ENCODE data around the gene PUM2.
"Not testable (repeated sequence)": the region's sequence is repeated elsewhere in the genome, so short reads cannot be mapped to it uniquely, and the experiment has no call there.

PUM2 gene

GRCh38 chr2:20371323-20372025 lies 20.8 kb upstream of the PUM2 start:
- in situ Hi-C loops (cut with MboI; ENCODE audit: low sequenced_read_pairs): no loop called here

- in situ Hi-C loops (cut with MboI; ENCODE audit: low sequenced_read_pairs): no loop called here
Measured at GRCh38 chr2:20370191-20370590, 19.5 kb upstream of the PUM2 start.

GRCh38 chr2:20369366-20369765 lies 18.7 kb upstream of the PUM2 start:
- in situ Hi-C loops (cut with MboI; ENCODE audit: low sequenced_read_pairs): no loop called here

GRCh38 chr2:20368706-20369105 lies 18.1 kb upstream of the PUM2 start:
- in situ Hi-C loops (cut with MboI; ENCODE audit: low sequenced_read_pairs): no loop called here

DNA sequence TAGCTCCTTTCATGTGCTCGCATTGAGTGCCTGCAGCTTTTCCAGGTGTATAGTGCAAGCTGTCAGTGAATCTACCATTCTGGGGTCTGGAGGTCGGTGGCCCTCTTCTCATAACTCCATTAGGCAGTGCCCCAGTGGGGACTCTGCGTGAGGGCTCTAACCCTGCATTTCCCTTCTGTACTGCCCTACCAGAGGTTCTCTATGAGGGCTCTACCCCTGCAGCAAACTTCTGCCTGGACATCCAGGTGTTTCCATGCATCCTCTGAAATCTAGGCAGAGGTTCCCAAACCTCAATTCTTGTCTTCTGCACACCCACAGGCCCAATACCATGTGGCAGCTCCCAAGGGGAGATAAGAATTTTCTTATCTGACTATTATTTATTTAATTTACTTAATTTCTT lies 17.3 kb upstream of the PUM2 start:
- in situ Hi-C loops (cut with MboI; ENCODE audit: low sequenced_read_pairs): not testable (repeated sequence)

- in situ Hi-C loops (cut with MboI; ENCODE audit: low sequenced_read_pairs): no loop called here
Measured at GRCh38 chr2:20366672-20367116, 16.1 kb upstream of the PUM2 start.

DNA sequence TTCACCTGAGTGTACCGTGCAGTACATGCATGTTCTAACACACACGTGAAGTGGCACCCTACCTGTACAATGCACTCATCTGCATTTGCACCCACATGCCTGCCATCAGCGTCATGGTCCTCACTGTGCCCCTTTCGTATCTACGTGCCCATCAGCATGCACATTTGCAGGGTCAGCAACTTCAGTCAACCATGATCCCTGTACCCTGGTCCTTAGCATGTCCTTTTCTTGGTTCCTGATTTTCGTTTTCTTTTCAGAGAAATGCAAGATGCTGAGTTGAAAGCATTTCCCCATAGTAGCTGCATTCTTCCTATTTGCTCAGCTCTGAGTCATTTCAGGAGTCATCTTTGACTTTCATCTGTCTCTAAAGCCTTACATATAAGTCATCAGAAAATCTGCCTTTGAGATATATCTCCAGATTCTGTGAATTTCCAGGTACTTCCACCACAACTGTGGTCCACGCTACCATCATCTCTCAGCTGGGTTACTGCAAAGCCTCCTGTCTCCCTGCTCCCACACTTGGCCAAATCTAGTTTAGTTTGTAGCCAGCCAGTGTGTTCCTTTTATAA lies 14.7 kb upstream of the PUM2 start:
- in situ Hi-C loops (cut with MboI; ENCODE audit: low sequenced_read_pairs): no loop called here

DNA sequence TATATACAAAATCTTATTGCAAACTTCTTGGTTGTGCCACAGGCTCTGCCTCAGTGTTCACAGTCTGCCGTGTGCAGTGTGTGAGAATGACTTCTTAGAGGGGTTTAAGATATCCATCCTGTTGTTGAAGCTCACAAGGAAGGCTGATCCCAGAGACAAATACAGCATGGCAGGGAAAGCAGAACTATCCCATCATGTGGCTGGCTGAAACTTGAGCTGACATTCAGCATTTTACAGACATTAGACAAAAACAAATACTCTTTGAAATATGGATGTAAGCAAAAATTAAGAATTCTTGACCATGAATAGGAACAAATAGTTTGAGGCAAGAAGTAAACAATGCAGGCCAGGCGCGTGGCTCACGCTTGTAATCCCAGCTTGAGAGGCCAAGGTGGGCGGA lies 12.9 kb upstream of the PUM2 start:
- in situ Hi-C loops (cut with MboI; ENCODE audit: low sequenced_read_pairs): no loop called here

GRCh38 chr2:20362701-20363435 lies 12.2 kb upstream of the PUM2 start:
- in situ Hi-C loops (cut with MboI; ENCODE audit: low sequenced_read_pairs): no loop called here

DNA sequence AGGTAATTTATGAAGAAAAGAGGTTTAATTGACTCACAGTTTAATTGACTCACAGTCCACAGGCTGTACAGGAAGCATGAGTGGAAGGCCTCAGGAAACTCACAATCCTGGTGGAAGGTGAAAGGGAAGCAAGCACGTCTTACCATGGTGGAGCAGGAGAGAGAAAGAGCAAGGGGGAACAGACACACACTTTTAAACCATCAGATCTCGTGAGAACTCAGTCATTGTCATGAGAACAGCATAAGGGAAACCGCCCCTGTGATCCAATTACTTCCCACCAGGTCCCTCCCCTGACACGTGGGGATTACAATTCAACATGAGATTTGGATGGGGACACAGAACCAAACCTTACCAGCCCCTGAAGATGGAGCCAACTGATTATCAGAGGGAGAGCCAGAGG lies 11.2 kb upstream of the PUM2 start:
- in situ Hi-C loops (cut with MboI; ENCODE audit: low sequenced_read_pairs): no loop called here

GRCh38 chr2:20359096-20359495 lies 8.5 kb upstream of the PUM2 start:
- in situ Hi-C loops (cut with MboI; ENCODE audit: low sequenced_read_pairs): no loop called here

GRCh38 chr2:20357638-20358389 lies 7.2 kb upstream of the PUM2 start:
- in situ Hi-C loops (cut with MboI; ENCODE audit: low sequenced_read_pairs): no loop called here

GRCh38 chr2:20356042-20356441 lies 5.4 kb upstream of the PUM2 start:
- in situ Hi-C loops (cut with MboI; ENCODE audit: low sequenced_read_pairs): no loop called here

GRCh38 chr2:20355131-20355530 lies 4.5 kb upstream of the PUM2 start:
- in situ Hi-C loops (cut with MboI; ENCODE audit: low sequenced_read_pairs): no loop called here

DNA sequence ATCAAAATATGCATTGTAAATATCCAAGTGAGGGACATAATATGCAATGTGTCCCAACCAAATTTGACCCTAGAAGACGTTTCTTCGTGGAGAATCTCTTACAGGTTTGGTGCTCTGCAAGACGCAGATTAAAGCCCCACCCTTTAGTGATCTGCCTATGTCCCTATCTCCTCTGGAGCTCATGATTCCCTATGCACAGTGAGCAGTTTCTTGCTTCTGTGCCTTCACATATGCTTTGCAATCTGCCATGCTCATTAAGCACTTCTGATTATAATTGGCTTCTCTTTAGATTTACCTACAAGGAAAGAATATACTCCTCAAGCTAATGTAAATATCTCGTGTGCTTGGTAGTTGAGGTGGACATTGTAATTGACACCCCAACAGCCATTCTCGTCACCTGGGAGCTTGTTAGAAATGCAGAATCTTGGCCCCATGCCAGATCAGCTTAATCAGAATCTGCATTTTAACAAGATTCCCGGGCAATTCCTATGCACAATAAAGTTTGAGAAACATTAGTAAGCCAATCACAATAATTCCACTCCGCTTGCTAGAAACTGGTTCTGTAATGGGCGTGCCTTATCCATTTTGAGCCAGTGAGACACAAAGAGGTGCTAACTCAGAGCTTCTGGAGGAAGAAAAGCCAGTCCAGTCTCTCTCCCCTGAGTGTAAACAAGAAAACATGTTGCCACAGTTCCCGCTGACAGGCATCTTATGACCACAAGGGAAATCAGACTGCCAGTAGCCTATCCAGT lies 2.8 kb upstream of the PUM2 start:
- in situ Hi-C loops (cut with MboI; ENCODE audit: low sequenced_read_pairs): no loop called here

GRCh38 chr2:20352581-20353216 lies 2.1 kb upstream of the PUM2 start:
- in situ Hi-C loops (cut with MboI; ENCODE audit: low sequenced_read_pairs): no loop called here

GRCh38 chr2:20352230-20352578 lies 1.6 kb upstream of the PUM2 start:
- in situ Hi-C loops (cut with MboI; ENCODE audit: low sequenced_read_pairs): no loop called here

DNA sequence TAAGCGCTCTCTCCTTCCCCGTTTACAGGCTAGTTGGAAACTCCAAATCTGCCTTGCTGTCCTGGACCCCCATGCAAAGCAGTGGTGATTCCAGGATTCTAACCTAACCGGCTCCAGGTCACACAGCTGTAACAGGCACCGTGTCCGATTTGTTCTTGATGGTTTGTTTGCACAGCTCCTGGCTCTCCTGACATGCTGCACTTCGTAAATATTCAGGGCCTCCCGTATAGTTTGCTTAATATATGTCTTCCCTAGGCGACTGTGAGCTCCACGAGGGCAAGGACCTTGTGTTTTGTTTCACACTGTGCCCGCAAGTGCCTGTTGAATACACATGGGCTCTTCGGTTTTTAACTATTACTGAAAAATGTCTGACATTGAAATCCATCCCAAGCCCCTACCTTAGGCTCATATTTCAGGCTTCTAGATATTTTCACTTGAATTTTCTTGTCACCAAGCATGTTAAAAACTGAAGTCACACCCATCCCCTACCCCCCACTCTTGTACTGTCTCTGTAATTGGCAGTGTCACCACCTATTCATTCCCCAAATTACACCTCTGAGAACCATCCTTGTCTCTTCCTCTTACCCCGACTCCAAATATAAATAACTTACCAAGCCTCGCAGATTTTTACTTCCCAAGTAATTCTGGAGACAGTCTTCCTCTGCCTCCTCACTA lies 1.0 kb upstream of the PUM2 start:
- in situ Hi-C loops (cut with MboI; ENCODE audit: low sequenced_read_pairs): no loop called here

DNA sequence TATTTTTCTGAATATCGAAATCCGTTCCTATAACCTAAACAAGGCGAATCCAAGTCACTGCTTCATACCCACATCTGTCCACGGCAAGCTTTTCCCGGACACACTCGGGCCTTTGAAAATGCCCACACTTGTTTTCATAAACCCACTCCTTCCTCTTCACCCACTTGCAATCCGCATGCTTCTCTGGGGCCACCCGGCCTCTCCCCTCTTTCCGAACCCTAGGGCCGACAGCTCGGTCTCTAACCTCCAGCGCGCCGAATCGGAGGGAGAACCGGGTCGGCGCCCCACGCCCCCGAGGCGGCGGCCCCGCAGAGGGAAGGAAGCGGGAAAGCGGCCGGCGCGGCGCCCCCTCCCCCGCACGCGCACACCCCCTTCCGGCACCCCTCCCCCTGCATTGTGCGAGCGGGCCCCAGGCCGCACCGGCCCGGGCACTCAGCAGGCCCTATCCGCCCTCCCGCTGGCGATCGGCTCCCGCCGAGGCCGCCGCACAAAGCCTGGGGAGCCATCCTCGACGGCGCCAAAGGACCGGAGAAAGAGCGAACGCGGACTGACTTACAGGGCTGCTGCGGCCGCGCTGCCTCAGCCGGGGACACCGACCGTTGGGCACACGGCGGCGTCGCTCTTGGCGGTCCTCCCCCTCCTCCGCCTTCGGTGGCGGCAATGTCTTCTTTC lies 467 bp downstream of the PUM2 start:
- in situ Hi-C loops (cut with MboI; ENCODE audit: low sequenced_read_pairs): no loop called here

Data from hTERT RPE-1 (cell line).